Measurements from ENCODE around the gene INO80.

INO80 gene

DNA sequence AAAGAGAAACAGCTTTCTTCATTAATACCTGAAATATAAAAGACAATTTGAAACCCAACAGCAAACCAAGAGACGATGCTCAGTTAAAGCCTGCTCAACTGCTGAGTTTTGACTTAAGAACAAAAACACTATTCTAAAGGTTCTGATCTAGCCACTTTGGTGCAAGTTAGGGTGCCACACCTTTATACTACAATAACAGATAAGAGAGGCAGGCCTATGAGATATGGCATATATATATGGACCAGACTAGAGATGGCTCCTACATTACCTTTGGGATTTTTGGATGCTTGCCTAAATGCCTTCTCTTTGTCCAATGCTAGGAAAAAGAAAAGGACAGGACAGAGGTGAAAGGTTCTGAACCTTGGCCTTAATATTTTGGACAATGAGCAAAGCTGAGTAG, 68.6 kb downstream of the INO80 start:
- no peak for DNase-seq (ENCODE audit: low spot score)

DNA sequence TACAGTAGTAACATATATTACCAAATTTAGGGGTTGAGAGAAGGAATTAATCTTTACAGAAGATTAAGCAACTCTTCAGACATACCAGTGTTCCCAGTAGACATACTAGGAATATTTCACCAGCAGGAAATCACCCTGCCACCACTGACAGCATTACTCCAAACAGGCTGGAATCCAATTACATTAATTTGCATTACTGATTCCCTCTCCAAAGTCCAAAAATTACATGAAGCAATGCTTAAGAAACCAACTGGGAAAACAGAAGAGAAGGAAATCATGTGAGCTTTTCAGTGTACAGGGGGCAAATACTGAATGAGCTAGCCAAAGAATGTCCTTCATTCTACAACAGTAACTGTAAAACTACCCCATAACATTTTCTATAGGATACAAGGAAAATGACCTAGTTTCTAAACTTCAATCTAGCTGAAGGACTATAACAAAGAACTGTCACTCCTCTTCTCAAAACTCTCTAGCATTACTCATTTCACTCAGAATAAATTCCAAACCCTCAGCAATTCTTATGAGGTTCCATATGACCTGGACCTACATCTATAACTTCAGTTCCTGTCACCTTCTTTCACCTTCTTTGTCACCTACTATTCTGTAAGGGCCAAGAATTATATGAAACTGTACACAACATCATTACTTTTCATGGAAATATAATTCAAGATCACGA, 72.7 kb downstream of the INO80 start:
- DNase-seq (ENCODE audit: low spot score), result no peak

DNA sequence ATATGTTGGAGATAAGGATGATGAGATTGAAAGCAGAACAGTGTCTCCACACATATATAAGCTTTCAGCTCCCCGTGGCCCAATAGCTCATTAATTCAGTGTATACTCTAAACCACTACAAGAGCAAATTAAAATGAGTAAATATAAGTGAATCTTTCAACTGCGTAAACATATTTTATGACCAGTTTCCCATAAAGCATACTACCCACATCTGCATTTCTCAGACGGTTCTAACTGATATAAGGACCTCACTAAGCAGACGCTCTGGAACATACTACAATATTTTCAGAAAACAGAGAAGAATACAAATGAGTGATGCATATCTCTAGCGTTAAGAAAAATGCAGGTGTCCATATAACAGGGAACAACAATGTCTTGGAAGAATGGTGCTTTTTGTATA, 73.2 kb downstream of the INO80 start:
- DNase-seq (ENCODE audit: low spot score), result no peak

DNA sequence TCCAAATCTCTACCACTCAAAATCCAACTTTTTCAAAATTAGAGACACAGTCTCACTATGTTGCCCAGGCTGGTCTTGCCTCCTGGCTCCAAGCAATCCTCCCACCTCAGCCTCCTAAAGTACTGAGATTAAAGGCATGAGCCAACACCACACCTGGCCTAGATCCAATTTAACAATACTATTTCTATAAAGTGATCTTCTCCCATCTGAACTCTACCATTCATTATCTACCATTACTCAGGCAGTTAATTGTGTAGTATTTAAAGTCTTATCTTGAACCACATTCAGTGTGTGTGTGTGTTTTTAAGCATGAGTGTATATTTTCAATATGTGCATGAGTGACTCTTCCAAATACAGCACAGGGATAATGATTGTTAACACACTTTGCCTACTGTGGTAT, 77.0 kb downstream of the INO80 start:
- no peak for DNase-seq (ENCODE audit: low spot score)

DNA sequence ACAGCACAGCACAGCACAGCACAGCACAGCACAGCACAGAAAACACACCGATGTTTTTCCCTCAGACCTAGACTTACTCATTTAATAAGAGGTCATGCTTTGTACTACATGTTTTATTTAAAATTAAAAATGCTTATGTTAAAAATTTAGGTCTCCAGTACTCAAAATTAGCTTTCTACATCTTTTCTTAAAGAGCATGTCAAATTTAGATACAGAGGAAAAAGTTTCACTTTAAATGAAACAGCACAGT, 84.1 kb downstream of the INO80 start:
- no peak for DNase-seq (ENCODE audit: low spot score)

DNA sequence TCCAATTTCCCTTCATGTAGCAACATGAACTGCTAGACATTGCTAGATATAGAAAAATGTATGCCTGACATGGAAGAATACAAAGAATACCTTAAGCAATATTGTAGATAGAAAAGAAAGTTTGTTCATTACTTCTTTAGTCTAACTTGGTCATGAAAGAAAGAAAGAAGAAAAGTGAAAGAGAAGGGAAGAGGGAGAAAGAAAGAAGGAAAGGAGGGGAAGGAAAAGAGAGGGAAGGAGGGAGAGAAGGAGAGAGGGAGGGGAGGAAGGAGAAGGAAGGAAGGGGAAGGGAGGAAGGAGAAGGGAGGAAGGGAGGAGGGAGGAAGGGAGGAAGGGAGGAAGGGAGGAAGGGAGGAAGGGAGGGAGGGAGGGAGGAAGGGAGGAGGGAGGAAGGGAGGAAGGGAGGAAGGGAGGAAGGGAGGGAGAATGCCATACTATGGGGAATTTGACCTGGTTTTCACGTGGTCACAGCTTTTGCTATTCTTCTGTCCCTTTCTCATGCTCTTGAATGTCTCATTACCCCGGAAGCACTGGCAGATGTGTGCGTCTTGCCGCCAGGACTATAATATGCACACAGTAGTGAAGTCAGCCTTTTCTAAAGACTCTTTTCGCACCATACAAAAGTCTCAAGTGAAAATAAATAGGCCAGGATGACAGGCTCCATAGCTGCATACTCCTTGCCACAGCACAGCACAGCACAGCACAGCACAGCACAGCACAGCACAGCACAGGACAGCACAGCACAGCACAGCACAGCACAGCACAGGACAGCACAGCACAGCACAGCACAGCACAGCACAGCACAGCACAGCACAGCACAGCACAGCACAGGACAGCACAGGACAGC, 84.6 kb downstream of the INO80 start:
- DNase-seq (ENCODE audit: low spot score), result no peak

DNA sequence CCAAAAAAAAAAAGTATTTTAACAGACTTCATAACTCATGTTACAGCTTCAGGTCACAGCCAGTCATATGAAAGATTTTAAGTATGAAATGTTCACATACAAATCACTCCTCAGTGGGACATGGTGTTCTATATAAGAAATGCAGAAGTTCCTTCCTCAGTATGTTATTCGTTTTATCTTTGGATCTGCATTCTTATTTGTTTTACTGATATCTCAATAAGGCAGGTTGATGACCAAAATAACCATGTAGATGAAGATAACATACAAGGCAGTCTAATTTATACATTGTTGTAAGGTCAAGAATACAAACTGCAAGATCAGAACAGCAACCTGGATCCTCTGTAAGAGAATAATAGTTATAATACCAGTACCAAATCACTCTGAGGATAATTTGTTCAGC, 87.2 kb downstream of the INO80 start:
- no peak for DNase-seq (ENCODE audit: low spot score)

DNA sequence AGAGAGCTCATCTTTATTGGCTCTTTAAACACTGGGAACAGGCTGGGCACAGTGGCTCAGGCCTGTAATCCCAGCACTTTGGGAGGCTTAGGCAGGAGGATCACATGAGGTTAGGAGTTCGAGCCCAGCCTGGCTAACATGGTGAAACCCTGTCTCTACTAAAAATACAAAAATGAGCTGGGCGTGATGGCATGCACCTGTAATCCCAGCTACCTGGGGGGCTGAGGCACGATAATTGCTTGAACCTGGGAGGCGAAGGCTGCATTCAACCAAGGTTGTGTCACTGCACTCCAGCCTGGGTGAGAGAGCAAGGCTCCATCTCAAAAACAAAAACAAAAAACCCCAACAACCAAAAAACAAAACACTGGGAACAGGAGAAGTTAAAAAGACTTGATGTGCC, 90.7 kb downstream of the INO80 start:
- DNase-seq (ENCODE audit: low spot score), result no peak

DNA sequence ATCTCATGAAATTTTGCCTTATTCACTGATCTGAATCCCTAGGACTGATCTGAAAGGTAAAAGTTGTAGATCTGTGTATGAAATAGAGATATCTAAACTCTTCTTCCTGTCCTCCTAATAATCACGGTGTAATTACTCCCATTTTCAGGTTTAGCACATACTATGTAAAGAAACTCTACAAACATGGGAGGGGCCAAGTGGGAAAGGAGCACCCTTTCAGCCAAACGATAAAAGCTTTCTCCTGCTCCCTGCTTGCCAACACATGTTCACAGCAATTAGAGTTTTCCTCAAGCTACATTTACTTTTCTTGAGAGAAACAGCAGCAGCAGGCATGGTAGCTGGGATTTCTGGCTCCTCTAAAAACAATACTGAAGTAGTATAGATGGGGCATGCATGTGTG, 91.2 kb downstream of the INO80 start:
- DNase-seq (ENCODE audit: low spot score), result no peak

DNA sequence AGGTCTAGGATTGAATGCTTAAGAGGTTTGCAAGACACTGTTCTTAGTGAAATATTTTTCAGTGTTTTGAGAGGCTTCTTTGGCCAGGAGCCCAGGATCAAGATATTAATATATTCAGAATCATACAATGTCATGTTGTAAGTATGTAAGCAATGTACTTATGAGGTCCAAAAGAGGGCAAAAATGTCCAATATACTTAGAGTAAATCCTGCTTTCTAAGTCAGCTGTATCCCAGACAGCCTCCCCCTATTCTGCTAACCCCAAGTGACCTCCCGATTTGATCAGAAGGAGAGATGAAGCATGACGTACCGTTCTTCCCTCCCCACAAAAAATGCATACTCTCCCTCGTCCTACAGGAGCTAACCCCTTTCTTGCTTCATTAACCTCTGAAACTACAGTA, 91.9 kb downstream of the INO80 start:
- no peak for DNase-seq (ENCODE audit: low spot score)

DNA sequence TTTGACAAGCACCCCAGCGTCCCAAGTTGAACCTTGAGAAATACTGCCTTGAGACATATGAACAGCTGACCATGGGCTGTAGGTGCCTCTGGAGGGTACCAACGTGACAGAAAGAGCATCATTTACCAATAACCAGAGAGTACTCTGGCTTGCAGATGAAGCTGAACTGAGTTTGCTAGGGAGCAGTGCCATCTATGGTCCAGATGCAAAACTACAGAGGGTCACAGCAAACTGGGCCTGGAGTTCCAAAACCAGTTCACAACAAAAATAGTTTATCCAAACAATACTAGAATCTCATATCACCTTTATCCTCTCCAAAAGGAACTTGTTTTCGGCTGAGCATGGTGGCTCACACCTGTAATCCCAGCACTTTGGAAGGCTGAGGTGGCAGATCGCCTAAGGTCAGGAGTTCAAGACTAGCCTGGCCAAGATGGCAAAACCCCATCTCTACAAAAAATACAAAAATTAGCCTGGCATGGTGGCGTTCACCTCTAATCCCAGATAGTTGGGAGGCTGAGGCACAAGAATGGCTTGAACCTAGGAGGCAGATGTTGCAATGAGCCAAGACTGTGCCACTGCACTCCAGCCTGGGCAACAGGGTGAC, 93.5 kb downstream of the INO80 start:
- DNase-seq (ENCODE audit: low spot score), result peak; percentile 21

DNA sequence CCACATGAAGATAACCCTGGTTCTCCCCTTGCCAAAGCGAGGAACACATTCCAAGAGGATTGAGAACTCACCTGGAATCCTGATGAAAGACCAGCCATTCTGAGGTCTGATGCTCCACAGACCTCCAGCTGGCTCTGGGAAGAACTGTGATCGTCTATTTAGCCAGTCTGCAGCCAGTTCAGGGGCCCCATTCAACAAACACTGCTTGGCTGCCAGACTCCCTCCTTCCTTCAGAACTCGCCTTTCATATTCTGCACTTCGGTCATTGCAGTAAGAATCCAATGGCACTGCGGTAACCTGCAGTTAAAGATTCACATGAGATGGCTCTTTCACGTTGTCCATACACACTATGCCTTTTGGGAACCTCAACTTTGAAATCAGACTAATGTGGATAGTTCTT, 95.3 kb downstream of the INO80 start:
- no peak for DNase-seq (ENCODE audit: low spot score)

DNA sequence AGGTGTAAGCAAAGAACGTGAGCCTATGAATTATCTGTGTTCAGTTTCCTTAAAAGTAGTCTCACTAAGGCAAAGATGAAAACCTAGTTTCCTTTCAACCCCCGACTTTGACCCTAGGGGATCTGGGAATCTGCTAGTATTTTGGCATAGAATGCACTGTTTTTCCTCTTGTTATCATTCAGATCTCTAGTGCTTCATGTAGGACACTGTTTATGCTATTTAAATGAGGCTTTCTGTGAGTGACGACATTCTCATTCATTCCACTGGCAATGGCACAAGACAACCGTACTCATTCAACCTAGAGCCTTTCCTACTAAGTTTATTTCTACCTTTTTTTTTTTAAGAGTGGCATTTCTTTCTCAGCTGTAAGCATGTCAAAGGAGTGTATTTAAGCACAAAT, 95.8 kb downstream of the INO80 start:
- DNase-seq (ENCODE audit: low spot score), result no peak

DNA sequence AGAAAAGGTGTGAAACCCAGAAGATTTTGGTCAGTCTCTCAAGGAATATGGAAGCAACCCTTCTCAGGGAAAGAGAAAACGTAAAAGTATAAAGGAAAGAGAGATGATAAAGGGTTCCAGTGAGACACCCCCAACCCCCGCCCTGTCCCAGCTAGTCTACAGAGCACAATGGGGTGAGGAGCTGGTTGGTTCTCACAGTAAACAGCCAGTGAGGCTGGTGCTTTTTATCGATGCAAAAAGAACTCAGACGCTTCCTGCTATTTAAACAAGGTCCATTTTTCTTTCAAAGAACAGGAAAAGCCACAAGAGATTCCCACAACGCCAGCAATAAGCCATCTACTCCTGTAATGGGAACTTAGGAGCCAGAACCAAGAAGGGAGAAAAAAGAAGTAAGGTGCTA, 96.9 kb downstream of the INO80 start:
- no peak for DNase-seq (ENCODE audit: low spot score)

DNA sequence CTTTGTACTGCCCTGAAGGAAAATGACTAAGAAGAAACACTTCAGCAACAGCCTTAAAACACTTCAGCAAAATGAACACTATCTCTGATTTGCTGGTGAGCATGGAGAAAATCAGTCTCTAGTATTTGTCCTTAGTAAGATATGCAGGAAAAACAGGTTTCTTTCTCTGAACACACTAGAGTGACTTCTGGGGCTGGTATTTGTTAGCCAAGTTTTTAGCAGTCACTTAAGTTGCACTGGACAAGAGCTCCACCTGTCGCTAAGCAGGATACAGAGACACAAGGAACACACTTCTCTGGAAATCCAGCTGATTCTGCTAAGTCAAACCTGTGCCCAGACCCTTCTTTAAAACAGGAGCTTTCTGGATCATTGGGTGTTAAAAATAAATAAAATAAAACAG, 97.5 kb downstream of the INO80 start:
- no peak for DNase-seq (ENCODE audit: low spot score)

DNA sequence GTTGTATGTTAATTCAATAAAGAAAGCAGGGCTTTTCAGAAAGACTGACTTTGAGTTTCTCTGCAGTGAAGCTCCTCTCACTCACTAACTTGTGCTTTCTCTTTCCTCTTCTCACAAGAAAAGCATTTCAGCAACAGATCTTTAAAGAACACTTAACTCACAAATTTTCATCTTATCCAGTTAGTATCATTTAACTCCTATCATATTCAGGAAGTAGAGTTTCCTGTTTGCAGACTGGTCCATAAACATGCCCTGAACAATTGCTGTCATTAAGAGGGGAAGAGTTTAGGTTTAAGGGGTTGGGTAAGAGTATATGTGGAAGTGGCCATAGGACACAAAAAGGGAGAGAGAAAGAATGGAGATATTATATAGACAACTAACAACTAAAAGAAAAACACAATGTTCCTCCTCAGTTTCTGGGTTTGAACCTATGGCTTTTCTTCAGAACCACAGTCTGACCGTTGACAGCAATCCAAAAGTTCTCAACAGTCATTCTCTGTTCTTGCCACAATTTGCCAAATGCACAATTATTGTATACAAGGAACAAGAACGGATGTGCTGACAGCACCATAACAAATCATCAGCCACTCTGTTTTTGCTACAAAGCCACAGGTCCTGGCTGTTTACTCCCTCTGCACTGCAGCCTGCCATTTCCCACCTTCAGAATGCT, 98.9 kb downstream of the INO80 start:
- no peak for DNase-seq (ENCODE audit: low spot score)

DNA sequence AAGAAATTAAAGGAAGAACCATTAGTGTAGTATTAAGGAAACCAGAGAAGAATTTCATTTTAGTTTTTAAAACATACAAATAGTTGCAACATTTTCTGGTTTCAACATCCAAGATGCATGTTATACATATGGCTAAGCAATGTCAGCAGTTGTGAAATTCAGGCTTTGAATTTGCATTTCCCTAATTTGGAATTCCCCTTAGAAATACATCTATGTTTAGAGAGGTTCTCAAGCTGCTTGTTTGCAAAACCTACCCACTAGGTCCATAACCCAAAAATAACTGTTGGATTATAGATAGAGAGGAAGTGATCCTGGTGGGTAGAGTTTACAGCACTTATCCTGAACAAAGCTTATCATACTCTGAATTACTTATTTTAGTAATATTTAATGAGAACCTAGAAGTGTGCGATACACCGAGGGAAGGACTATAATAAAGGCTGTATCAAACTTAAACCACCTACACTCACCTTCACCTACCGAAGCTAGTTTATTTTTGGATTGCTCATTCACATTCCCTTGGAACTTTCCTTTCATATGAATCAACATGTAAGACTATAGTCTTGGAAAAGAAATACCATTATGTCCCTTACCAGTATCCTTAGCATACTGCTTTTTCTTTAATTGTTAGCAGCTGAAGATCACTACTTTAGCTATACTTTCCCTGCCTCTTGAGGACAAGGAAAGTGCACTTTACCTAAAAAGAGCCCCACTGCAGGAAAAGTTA, 102.2 kb downstream of the INO80 start:
- DNase-seq (ENCODE audit: low spot score), result no peak

DNA sequence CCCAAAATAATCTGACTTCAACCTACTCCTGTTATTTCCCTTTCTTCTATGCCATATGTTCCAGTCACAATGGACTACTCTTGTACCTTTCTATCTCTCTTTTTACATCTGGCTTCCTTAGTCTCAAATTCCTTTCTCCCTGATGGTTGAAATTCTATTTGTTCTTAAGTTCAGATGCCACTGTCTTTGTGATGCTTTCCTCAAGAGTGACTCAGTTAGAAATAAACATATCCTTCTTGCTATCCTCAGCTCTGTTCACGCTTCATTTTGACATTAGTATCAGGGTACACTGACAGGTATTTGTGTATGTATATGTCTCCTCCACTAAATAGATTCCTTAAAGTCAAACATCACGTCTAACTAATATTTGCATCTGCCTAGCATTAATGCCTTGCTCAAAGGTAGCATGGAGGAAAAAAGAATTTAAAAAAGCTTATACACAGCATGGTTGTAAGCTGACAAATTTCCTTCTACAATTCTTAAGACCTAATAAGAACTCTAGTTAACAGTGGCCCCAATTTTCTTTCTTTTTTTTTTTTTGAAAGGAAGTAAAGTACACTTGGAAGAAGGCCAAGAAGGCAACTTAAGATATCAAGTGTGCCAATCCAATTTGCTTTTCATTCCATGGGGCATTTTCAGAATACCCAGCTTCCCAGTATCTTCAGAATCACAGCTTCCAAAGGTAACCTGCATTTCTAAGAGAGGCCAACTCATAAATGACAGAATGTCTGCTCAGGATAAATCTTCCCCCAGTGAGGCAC, 104.8 kb downstream of the INO80 start:
- DNase-seq (ENCODE audit: low spot score), result no peak

DNA sequence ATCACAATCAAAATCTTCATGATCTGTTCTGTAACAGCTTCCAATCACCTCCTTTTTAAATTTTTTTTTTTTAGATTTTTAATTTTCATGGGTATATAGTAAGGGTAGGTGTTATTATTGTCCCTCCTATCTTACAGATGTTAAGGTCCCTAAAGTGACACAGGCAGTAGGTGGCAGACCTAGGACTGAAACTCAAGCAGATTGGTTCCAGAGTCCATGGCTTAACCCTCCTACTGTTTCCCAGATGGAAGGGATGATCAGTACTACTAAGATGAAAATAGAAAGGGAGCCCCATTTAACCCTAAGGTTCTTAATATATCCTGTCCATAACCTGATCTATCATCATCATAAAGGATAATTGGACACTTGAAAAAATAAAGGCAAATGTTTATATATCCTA, 105.7 kb downstream of the INO80 start:
- DNase-seq (ENCODE audit: low spot score), result no peak

DNA sequence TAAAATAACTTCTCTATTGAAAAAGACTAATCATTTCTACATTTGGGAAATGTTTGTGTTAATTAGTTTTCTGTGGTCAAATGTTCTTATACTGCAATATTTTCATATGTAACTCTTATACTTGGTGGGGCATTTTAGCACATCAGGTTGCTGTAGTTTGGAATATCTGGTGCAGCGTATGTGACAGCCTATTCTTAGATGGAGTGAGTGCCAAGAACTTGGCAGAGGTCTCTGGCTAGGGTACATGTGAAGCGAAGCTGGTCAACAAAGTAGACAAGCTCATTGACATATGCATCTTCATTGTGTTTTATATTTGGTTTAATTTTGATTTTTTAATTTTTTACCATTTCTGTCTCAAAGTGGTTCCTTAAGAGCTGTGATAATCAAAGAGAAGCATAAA, 109.6 kb downstream of the INO80 start:
- no peak for DNase-seq (ENCODE audit: low spot score)

DNA sequence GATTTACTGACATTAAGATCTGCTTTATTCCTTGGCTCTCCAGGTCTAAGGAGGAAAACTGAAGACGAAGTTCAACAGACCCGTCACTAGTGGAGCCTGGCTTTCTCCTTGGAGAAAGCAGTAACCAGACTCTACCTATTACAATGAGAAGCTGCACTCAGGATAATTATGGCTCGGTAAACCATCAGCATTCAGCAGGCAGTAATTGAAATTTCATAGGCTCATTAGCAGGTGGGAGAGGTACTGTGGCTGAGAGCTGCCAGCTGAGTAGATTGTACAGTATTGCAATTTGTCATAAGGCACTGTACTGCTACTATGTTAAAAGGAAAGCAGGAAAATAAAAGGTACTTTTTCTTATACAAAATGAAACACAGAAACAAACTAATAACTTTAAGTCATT, 111.6 kb downstream of the INO80 start:
- DNase-seq (ENCODE audit: low spot score), result no peak

Data from COLO829 (cell line).